Activated CD8-positive, alpha-beta memory T cell treated with anti-CD3 and anti-CD28 coated beads for 1 hour (primary cell): ENCODE results near the gene USP51.
A peak's percentile ranks its signal among the peaks of the same experiment; 100 is the strongest.
"Not testable (repeated sequence)": the region's sequence is repeated elsewhere in the genome, so short reads cannot be mapped to it uniquely, and the experiment has no call there.

Source experiments
- DNase-seq, 2 donors: peaks; one replicate each; pipeline ENCODE4 v3.0.0-alpha.2; 2020; ENCODE audit warnings: low read depth in 1 of 2; ENCODE audit errors: extremely low read depth in 1 of 2

USP51 gene

DNA sequence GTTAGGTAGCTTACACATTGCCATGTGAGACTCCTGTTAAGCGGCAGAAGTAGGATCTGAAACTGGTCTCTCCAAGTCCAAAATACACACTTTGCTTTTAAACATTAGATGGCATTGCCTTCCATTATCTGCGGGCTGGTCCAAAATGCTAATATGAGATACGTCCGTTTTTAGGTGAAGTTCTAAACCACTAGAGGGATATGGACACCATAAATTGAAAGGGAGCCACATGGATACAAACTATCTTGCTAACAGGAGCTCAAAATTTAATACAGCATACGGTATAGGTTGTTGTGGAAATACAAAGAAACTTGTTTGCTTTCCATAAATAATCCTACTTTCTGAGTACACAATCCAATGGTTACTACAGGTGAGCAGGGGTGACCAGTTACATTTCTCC is 23.9 kb downstream of the USP51 start:
- DNase-seq, result not testable (repeated sequence)

- DNase-seq, result not testable (repeated sequence)
Measured at GRCh38 chrX:55465108-55465507, 24.5 kb downstream of the USP51 start.

- not testable (repeated sequence) for DNase-seq
Measured at GRCh38 chrX:55464050-55464449, 25.6 kb downstream of the USP51 start.

GRCh38 chrX:55459926-55460325 is 29.7 kb downstream of the USP51 start:
- DNase-seq, result not testable (repeated sequence)

DNA sequence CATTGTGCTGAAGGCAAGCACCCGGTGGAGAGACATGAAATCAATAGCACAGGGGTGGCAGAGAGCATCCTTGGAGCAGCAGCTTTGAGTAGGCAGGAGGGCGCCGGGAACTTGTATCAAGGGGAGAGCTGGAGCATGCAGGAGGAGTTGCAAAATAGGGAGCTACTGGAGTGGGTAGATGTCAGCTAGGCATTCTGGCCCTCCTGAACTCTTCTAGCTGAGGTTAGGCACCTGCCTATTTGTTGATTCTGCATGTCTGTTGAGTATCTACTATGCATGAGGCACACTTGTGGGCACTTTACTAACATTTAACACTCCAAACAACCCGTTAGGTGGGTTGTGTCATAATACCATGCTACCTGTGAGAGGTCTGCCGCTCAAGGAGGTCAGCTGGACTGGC is 30.2 kb downstream of the USP51 start:
- not testable (repeated sequence) for DNase-seq

DNA sequence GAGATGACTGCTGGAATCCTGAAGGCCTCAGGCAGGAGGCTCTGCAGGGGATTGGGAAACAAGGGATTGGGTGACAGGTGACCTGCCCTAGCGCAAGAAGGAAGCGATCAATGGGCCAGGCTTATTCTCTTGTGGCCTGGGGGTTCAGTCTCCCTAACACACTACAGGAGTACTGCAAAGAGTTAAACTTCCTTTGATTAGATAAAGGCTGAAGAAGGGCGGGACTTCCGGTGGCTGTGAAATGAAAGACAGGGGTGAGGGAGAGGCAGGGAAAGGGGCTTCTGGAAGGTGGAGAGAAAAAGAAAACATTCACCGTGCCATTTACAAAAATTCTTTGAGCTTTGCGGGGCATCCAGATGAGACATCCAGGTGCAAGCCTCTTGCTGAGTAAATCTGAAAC is 33.9 kb downstream of the USP51 start:
- not testable (repeated sequence) for DNase-seq

DNA sequence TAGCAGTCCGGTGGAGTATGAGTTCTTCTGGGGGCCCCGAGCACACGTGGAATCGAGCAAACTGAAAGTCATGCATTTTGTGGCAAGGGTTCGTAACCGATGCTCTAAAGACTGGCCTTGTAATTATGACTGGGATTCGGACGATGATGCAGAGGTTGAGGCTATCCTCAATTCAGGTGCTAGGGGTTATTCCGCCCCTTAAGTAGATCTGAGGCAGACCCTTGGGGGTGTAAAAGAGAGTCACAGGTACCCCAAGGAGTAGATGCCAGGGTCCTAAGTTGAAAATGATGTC is 36.9 kb downstream of the USP51 start:
- DNase-seq, result no peak

- DNase-seq, result peak; percentile 46 to 55
Measured at GRCh38 chrX:55451990-55452832, 37.4 kb downstream of the USP51 start, which contains the start of gene MAGEH1. Gene MAGEH1, plus strand, starts transcription at chrX:55452127. Its CDS starts 248 bp downstream, at chrX:55452375.

DNA sequence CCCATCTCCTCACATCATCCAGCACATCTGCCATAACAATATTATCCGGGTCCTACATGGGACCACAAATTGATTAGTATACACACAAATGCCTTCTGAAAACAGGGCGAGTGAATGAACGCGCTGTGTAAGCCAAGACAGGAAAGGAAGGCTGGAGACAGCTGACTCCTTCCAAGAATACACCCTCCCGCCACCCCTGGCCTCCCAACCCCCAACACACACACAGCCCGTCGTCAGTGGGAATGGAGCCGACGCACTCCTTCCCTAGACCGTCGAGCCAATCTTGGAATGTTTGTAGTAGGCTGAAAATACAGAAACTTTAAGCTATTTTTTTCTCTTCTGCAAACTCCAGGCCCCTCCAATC is 38.0 kb downstream of the USP51 start:
- no peak for DNase-seq

DNA sequence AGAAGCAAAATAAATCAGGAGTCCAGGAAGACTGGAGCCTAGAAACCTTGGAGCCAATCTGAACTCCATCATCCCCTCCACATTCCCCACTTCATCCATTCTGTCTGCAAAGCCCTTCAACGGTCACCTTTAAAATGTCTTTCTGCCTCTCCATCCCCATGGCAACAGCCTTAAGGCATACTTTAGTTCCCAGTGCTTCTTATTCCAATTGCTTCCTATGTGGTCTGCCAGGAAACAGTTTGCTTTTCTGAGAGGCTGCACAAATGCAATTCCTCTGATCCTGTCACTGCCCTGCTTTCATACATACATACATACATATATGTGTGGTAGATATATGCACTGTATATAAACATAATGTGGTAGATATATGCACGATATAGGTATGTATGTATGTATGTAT is 38.5 kb downstream of the USP51 start:
- no peak for DNase-seq

DNA sequence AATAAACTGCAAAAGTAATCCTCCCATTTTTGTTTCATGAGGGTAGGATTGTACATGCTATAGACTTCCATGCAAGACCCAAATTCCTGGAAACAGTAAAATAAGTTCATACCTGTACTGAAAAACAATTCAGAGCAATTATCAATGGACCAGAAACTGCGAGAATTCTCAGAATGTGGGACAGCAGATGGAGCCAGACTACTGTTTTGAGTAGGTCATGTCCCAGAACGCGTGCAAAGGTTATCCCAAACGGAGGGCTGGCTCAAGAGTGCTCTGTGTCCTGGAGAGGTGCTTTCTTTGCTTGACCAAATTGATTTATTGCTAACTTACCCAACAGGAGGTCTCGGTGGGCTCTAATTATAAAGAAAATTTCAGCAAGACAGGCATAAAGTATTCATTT is 39.4 kb downstream of the USP51 start:
- DNase-seq, result no peak

DNA sequence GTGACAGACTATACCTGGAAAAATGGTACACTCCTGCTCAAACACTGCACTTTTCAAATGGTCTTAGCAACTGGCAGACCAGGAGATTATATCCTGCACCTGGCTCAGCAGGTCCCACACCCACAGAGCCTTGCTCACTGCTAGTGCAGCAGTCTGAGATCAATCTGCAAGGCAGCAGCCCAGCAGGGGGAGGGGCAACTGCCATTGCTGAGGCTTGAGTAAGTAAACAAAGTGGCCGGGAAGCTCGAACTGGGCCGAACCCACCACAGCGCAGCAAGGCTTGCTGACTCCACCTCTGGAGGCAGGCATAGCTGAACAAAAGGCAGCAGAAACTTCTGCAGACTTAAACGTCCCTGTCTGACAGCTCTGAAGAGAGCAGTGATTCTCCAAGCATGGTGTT is 46.2 kb downstream of the USP51 start:
- not testable (repeated sequence) for DNase-seq
